Lower leg skin (tissue), 4 donors: ENCODE measurements around the gene LMOD1. TPM values are rescaled to one million over a fixed set of nuclear protein-coding genes. Genes with fewer than 3 reads are reported as not detected.

Experiments
- DNase-seq, 2 donors: peaks; one replicate each; pipeline ENCODE4 v3.0.0-alpha.2; 2019; ENCODE audit warnings: low spot score in 2 of 2
- H3K4me3 ChIP-seq: fragments of 200-600 bp; sonication (generic); 2 replicates; pipeline ENCODE4 v1.5.1; 2017; ENCODE audit warnings: mild to moderate bottlenecking, low read depth; ENCODE audit not compliant: poor library complexity, severe bottlenecking
- CTCF ChIP-seq, 3 donors: fragments of 450-650 bp; IDR thresholded peaks; one replicate each; pipeline ENCODE4 v1.5.1; 2016; ENCODE audit warnings: antibody characterized with exemption in 3 of 3, mild to moderate bottlenecking in 3 of 3, moderate library complexity in 2 of 3
- POLR2A ChIP-seq, 2 donors: fragments of 450-650 bp; IDR thresholded peaks; one replicate each; pipeline ENCODE4 v1.6.1; 2016 to 2017; ENCODE audit warnings: antibody characterized with exemption in 2 of 2, mild to moderate bottlenecking in 1 of 2, moderate library complexity in 1 of 2
- WGBS, 2 donors: methylation state at CpG; one replicate each; pipeline ENCODE4 v1.1.5; 2018; 5-methylcytosine and 5-hydroxymethylcytosine counted together
- intact Hi-C: fragments of 100-400 bp; cut with DNase I; formaldehyde crosslinking; loops from one replicate; pipeline ENCODE4 v1.15.0; 2023; ENCODE audit warnings: low total_unique reads
- total RNA-seq, 4 donors: library from RNA; depleted of rRNA; stranded (reverse); fragments of >200 nt; gene quantifications; one replicate each; pipeline ENCODE4 v1.1.0, GENCODE V29; 2016

The LMOD1 gene
- total RNA-seq, 4 donors from 2014 or later, result 11.2 to 56.7 (median 23.4) TPM

GRCh38 chr1:201891451-201892045, 54.8 kb downstream of the LMOD1 start:
- 91 to 92% methylated on average over 5 of the region's 5 CpGs for WGBS, 2 donors
- no peak for TF ChIP-seq POLR2A (IDR thresholded peaks at IDR 0.05)
- TF ChIP-seq CTCF (IDR thresholded peaks at IDR 0.05), result no peak
- intact Hi-C loops, result loop anchor here (5.0 kb wide), 1 partner anchor 81 kb away; no protein-coding TSS in a partner anchor
- no peak overlapping the region for H3K4me3 ChIP-seq
- DNase-seq, result no peak

- no peak overlapping the region for H3K4me3 ChIP-seq
- intact Hi-C loops, result loop anchor here (5.0 kb wide), 1 partner anchor 81 kb away; no protein-coding TSS in a partner anchor
- TF ChIP-seq CTCF (IDR thresholded peaks at IDR 0.05), result no peak
- no peak for TF ChIP-seq POLR2A (IDR thresholded peaks at IDR 0.05)
- WGBS, 2 donors, result 79 to 87% methylated on average over 3 of the region's 3 CpGs
- DNase-seq, result no peak
Observed at GRCh38 chr1:201890806-201891450, 55.4 kb downstream of the LMOD1 start.

DNA sequence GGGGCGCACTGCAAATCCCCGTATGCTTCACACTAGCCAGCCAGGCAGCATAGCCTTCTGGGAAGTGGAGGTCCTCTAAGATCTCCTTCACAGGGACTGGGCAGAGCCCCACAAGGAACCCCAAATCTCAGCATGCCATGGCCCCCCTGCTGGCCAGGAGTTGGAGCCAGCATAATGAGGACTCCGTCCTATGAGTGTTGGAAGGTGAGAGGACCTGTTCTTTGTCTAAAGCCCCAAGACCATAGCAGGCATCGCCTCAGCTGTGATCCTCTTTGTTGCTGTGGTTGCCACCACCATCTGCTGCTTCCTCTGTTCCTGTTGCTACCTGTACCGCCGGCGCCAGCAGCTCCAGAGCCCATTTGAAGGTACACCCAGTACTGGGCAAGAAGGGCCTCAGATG, 56.1 kb downstream of the LMOD1 start:
- DNase-seq, result no peak

GRCh38 chr1:201889090-201889968, 57.0 kb downstream of the LMOD1 start:
- 18 to 26% methylated on average over 21 to 29 of the region's 33 CpGs for WGBS, 2 donors
- no peak for TF ChIP-seq CTCF (IDR thresholded peaks at IDR 0.05)
- TF ChIP-seq POLR2A (IDR thresholded peaks at IDR 0.05), result no peak
- DNase-seq, result no peak
- H3K4me3 ChIP-seq, result peak overlapping the region; percentile 58
- intact Hi-C loops, result no loop called here

More for the DNA sequence above, 56.1 kb downstream of the LMOD1 start:
- no peak overlapping the region for H3K4me3 ChIP-seq
- 91 to 93% methylated on average over 7 of the region's 7 CpGs for WGBS, 2 donors
- TF ChIP-seq CTCF (IDR thresholded peaks at IDR 0.05), result no peak
- no peak for TF ChIP-seq POLR2A (IDR thresholded peaks at IDR 0.05)
- intact Hi-C loops, result loop anchor here (5.0 kb wide), 1 partner anchor 82 kb away; no protein-coding TSS in a partner anchor

DNA sequence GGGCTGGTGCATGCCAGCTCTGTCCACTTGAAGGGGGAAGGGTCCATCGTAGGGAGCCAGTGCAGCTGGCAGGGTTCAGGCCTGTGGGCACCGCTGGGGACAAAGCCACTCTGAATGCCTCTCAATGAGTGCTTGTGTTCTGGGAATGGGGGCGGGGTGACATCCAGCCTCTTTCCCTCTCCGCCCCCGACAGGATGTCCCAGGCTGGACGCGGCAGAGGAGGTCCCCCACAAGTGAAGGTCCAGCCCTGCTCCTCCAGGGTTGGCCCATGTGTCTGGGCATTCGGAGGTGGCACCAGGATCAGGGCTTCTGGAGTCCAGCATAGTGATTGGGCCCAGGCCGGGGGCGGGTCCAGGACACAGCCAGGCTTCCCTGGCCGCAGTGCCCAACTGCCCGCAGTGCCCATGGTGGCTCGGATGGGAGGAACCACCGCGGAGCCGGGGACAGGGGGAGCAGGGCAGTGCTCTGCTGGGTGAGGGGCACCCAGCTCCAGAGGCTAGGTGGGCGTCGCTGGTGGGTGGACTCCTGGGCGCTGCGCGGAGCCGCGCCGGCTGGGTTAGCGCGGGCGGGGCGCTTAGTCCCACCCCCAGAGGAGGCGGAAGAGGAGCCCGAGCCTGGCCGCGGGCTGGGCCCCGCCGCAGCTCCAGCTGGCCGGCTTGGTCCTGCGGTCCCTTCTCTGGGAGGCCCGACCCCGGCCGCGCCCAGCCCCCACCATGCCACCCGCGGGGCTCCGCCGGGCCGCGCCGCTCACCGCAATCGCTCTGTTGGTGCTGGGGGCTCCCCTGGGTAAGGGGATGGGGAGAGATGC, 57.9 kb downstream of the LMOD1 start, which contains the start of gene SHISA4:
Gene SHISA4 (plus strand): TSS at position 617 of the 808 bp plus-strand sequence. CDS start 97 bp downstream, at position 714.
- TF ChIP-seq POLR2A (IDR thresholded peaks at IDR 0.05), result no peak
- no peak for TF ChIP-seq CTCF (IDR thresholded peaks at IDR 0.05)
- WGBS, 2 donors, result 7 to 15% methylated on average over 9 to 29 of the region's 49 CpGs
- peak within 1 kb of the TSS; percentile 58 for H3K4me3 ChIP-seq
- peak; percentile 44 to 90 for DNase-seq
- intact Hi-C loops, result no loop called here
